DOHH2 (cell line): Measurements from ENCODE around the gene RUSF1.

ENCODE experiments used
- H3F3A ChIP-seq: fragments of 200-600 bp; sonication (generic), shearing (Covaris generic); 2 replicates; pipeline ENCODE4 v1.6.0; 2016; ENCODE audit warnings: antibody characterized with exemption, mild to moderate bottlenecking; ENCODE audit not compliant: control insufficient read depth, insufficient read depth
- H3K27ac ChIP-seq: fragments of 200-600 bp; sonication (generic); 2 replicates; pipeline ENCODE4 v1.5.1; 2014; ENCODE audit warnings: low read depth, mild to moderate bottlenecking, low read length, moderate library complexity
- H3K27me3 ChIP-seq: fragments of 200-600 bp; sonication (generic); 2 replicates; pipeline ENCODE4 v1.6.1; 2014; ENCODE audit warnings: mild to moderate bottlenecking, low read length, mixed read lengths; ENCODE audit not compliant: control insufficient read depth
- H3K36me3 ChIP-seq: fragments of 200-600 bp; sonication (generic); 2 replicates; pipeline ENCODE4 v1.6.1; 2014; ENCODE audit warnings: mild to moderate bottlenecking, low read length, moderate library complexity, mixed read lengths; ENCODE audit not compliant: control insufficient read depth
- H3K4me1 ChIP-seq: fragments of 200-600 bp; sonication (generic); 2 replicates; pipeline ENCODE4 v1.6.1; 2014; ENCODE audit warnings: mild to moderate bottlenecking, low read length, mixed read lengths; ENCODE audit not compliant: control insufficient read depth
- H3K4me2 ChIP-seq: fragments of 200-600 bp; sonication (generic); 2 replicates; pipeline ENCODE4 v1.6.0; 2014; ENCODE audit warnings: mild to moderate bottlenecking, low read length, moderate library complexity
- H3K4me3 ChIP-seq: fragments of 200-600 bp; sonication (generic); 2 replicates; pipeline ENCODE4 v1.5.1; 2014; ENCODE audit warnings: mild to moderate bottlenecking, low read length, mixed read lengths
- H3K79me2 ChIP-seq: fragments of 200-600 bp; sonication (generic); 2 replicates; pipeline ENCODE4 v1.6.1; 2014; ENCODE audit warnings: mild to moderate bottlenecking, low read length, mixed read lengths; ENCODE audit not compliant: control insufficient read depth
- H3K9me2 ChIP-seq: fragments of 200-600 bp; sonication (generic); replicated peaks from 2 replicates; pipeline ENCODE4 v1.6.1; 2014; ENCODE audit warnings: mild to moderate bottlenecking, low read length, mixed read lengths; ENCODE audit not compliant: control insufficient read depth
- H3K9me3 ChIP-seq: fragments of 200-600 bp; sonication (generic); 2 replicates; pipeline ENCODE4 v1.6.1; 2014; ENCODE audit warnings: antibody characterized with exemption, low read length, mixed read lengths; ENCODE audit not compliant: control insufficient read depth, insufficient read depth
- H4K20me1 ChIP-seq: fragments of 200-600 bp; sonication (generic); 2 replicates; pipeline ENCODE4 v1.6.0; 2014; ENCODE audit warnings: low read depth, mild to moderate bottlenecking, antibody characterized with exemption, low read length, moderate library complexity; ENCODE audit not compliant: control insufficient read depth, insufficient read depth
- CTCF ChIP-seq: fragments of 200-600 bp; sonication (generic); IDR thresholded peaks from one replicate; pipeline ENCODE4 v1.5.1; 2014; ENCODE audit warnings: antibody characterized with exemption, mild to moderate bottlenecking, low read depth, low read length; ENCODE audit not compliant: poor library complexity, severe bottlenecking
- EZH2phosphoT487 ChIP-seq: fragments of 200-600 bp; sonication (generic); IDR thresholded peaks from 2 replicates; pipeline ENCODE4 v1.6.1; 2017; ENCODE audit warnings: borderline replicate concordance, mild to moderate bottlenecking, antibody characterized with exemption, low read length, moderate library complexity, mixed read lengths

RUSF1 gene

GRCh38 chr16:31532896-31533295, 24.7 kb upstream of the RUSF1 start:
- H3K36me3 ChIP-seq, result no peaks in the 10 kb centered on the region
- no peaks in the 10 kb centered on the region for H3K4me1 ChIP-seq
- no peaks in the 10 kb centered on the region for H3K27me3 ChIP-seq
- H3K4me3 ChIP-seq, result no peak overlapping the region
- no peaks in the 10 kb centered on the region for H3F3A ChIP-seq
- no peaks in the 10 kb centered on the region for H3K9me2 ChIP-seq
- no peaks in the 10 kb centered on the region for H3K79me2 ChIP-seq
- no peak for TF ChIP-seq CTCF
- no peak for TF ChIP-seq EZH2phosphoT487
- no peak overlapping the region for H3K27ac ChIP-seq
- no peaks in the 10 kb centered on the region for H4K20me1 ChIP-seq
- H3K4me2 ChIP-seq, result no peak overlapping the region
- no peaks in the 10 kb centered on the region for H3K9me3 ChIP-seq

- H3K27me3 ChIP-seq, result no peaks in the 10 kb centered on the region
- TF ChIP-seq EZH2phosphoT487 (no peak), CTCF (no peak)
- no peak overlapping the region for H3K4me3 ChIP-seq
- no peak overlapping the region for H3K27ac ChIP-seq
- no peaks in the 10 kb centered on the region for H3K9me3 ChIP-seq
- H3K4me1 ChIP-seq, result no peaks in the 10 kb centered on the region
- no peaks in the 10 kb centered on the region for H3K79me2 ChIP-seq
- no peaks in the 10 kb centered on the region for H3K36me3 ChIP-seq
- no peaks in the 10 kb centered on the region for H3F3A ChIP-seq
- no peak overlapping the region for H3K4me2 ChIP-seq
- H3K9me2 ChIP-seq, result no peaks in the 10 kb centered on the region
- H4K20me1 ChIP-seq, result no peaks in the 10 kb centered on the region
Measured at GRCh38 chr16:31532120-31532519, 23.9 kb upstream of the RUSF1 start.

- Histone ChIP-seq H3K27me3 (no peaks in the 10 kb centered on the region), H3K4me3 (no peak overlapping the region), H3F3A (no peaks in the 10 kb centered on the region), H3K4me2 (no peak overlapping the region), H3K4me1 (no peaks in the 10 kb centered on the region), H3K27ac (no peak overlapping the region), H3K9me3 (no peaks in the 10 kb centered on the region), H3K9me2 (no peaks in the 10 kb centered on the region), H3K36me3 (no peaks in the 10 kb centered on the region), H3K79me2 (no peaks in the 10 kb centered on the region), H4K20me1 (no peaks in the 10 kb centered on the region)
- TF ChIP-seq CTCF (no peak), EZH2phosphoT487 (no peak)
Measured at GRCh38 chr16:31531096-31531495, 22.9 kb upstream of the RUSF1 start.

GRCh38 chr16:31530405-31530804, 22.2 kb upstream of the RUSF1 start:
- no peaks in the 10 kb centered on the region for H4K20me1 ChIP-seq
- no peak for TF ChIP-seq EZH2phosphoT487
- TF ChIP-seq CTCF, result no peak
- no peak overlapping the region for H3K4me3 ChIP-seq
- no peaks in the 10 kb centered on the region for H3K4me1 ChIP-seq
- H3K36me3 ChIP-seq, result no peaks in the 10 kb centered on the region
- H3K27ac ChIP-seq, result no peak overlapping the region
- no peaks in the 10 kb centered on the region for H3F3A ChIP-seq
- no peak overlapping the region for H3K4me2 ChIP-seq
- no peaks in the 10 kb centered on the region for H3K27me3 ChIP-seq
- H3K9me2 ChIP-seq, result no peaks in the 10 kb centered on the region
- no peaks in the 10 kb centered on the region for H3K79me2 ChIP-seq
- H3K9me3 ChIP-seq, result no peaks in the 10 kb centered on the region
